SU-DHL-6 (cell line): Measurements from ENCODE around the gene MAN2A2.

ENCODE experiments used
- CTCF ChIP-seq: fragments of 200-600 bp; sonication (generic); IDR thresholded peaks from one replicate; pipeline ENCODE4 v1.5.1; 2017; ENCODE audit warnings: antibody characterized with exemption, mild to moderate bottlenecking, low read length, moderate library complexity; ENCODE audit not compliant: insufficient read depth, poor library complexity, severe bottlenecking
- EZH2phosphoT487 ChIP-seq: fragments of 200-600 bp; sonication (generic), shearing (Covaris generic); conservative IDR thresholded peaks from 2 replicates; pipeline ENCODE4 v1.6.1; 2018; ENCODE audit warnings: mild to moderate bottlenecking, antibody characterized with exemption, low read length, moderate library complexity, mixed read lengths

- no peak for TF ChIP-seq CTCF
- no peak for TF ChIP-seq EZH2phosphoT487
These were observed 42.0 kb downstream of the MAN2A2 start for GRCh38 chr15:90945091-90945490.
